Measurements from ENCODE around the gene PDK2.

Gene PDK2

GRCh38 chr17:50094753-50095619, at the start of gene PDK2:
Gene PDK2, plus strand, starts transcription at chr17:50095351. Its CDS starts 85 bp downstream, at chr17:50095436.
- in situ Hi-C loops (cut with HindIII; ENCODE audit: low sequenced_read_pairs) = no loop called here

DNA sequence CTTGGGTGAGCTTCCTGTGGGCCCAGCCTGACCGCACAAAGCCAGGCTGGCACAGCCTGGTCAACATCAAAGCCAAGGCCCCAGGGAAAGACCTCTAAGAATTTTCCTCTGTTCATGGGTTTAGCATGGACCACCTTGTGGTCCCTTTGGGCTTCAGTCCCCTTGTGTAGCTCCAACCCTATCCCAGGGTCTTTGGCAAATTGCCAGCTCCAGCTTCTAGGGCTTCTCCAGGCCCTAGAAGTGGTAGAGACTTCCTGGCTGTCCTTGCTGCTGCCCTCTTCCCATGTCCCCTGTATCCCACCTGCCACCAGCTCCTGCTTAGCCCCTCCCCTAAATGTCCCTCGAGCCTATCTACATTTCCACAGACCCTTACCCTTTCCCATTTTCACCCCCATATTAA, 49.0 kb upstream of the PDK2 start:
- in situ Hi-C loops (cut with HindIII; ENCODE audit: low sequenced_read_pairs) = no loop called here

- in situ Hi-C loops (cut with HindIII; ENCODE audit: low sequenced_read_pairs) = no loop called here
These were observed 48.5 kb upstream of the PDK2 start for GRCh38 chr17:50046667-50047066.

GRCh38 chr17:50047083-50047482, 48.1 kb upstream of the PDK2 start:
- in situ Hi-C loops (cut with HindIII; ENCODE audit: low sequenced_read_pairs) = no loop called here

GRCh38 chr17:50047488-50048126, 47.5 kb upstream of the PDK2 start:
- in situ Hi-C loops (cut with HindIII; ENCODE audit: low sequenced_read_pairs) = no loop called here

DNA sequence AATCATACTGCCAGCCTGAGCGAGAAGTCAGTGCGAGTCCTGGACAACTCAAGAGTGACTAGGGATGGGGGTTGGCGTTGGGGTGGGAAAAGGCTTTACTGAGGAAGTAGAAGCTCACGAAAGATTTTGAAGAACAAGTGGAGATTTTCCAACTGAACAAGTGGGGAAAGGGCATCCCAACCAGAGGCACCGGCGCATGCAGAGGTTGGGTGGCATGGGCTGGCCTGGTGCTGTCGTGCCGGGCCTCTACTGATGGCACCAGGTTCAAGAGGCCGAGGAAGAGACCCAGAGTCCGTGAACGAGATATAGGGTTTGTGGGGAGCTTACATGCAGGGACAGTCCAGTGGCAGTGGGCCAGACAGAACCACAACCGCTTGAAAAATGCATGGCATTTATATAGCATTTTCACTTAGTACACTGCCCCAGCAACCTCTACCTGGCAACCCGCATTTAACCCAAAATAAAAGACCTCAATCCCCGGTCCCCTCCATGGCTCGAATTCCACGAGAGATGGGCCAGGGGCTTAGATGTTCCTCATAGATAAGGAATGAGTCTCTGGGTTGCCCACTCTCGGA, 46.9 kb upstream of the PDK2 start:
- in situ Hi-C loops (cut with HindIII; ENCODE audit: low sequenced_read_pairs) = no loop called here

GRCh38 chr17:50048988-50049387, 46.2 kb upstream of the PDK2 start:
- in situ Hi-C loops (cut with HindIII; ENCODE audit: low sequenced_read_pairs) = no loop called here

DNA sequence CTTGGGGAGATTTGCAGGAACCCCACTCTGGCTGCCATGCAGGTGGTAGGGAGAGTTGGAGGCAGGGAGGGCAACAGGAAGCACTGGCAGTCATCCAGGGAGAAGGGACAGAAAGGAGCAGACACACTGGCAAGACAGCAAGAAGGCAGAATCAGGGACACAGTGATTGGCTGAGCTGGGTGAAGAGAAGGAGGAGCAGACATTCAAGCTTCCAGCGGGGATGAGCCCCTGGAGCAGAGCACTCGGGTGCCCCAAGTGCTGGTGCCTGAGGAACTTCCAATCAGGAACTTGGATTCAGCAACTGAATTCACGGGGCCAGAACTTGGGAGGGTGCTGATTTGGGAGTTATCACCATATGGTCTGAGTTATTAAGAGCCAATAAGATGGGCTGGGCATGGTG, 45.5 kb upstream of the PDK2 start:
- in situ Hi-C loops (cut with HindIII; ENCODE audit: low sequenced_read_pairs) = no loop called here

- in situ Hi-C loops (cut with HindIII; ENCODE audit: low sequenced_read_pairs) = no loop called here
These were observed 44.6 kb upstream of the PDK2 start for GRCh38 chr17:50050431-50051032.

- in situ Hi-C loops (cut with HindIII; ENCODE audit: low sequenced_read_pairs) = no loop called here
These were observed 44.0 kb upstream of the PDK2 start for GRCh38 chr17:50051082-50051576.

DNA sequence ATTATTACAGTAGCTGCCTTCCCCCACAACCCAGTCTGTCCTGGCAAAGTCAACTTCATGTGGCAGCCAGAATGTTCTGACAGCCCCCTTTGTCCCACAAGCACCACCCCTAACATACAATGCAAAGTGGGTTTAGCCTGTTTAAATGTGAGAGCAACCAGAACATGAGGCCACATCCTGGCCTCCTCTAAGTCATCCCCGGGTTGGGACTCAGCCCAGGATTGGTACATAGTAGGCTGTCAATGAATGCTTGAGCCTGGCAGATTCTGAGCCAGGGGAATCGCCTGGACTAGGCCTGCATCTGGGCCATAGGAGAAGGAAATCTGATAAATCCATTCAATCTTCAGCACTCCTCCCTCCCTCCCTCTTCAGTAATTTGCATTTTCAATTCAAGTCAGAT, 43.5 kb upstream of the PDK2 start:
- in situ Hi-C loops (cut with HindIII; ENCODE audit: low sequenced_read_pairs) = no loop called here

- in situ Hi-C loops (cut with HindIII; ENCODE audit: low sequenced_read_pairs) = no loop called here
These were observed 42.8 kb upstream of the PDK2 start for GRCh38 chr17:50052241-50052796.

GRCh38 chr17:50052822-50053653, 42.1 kb upstream of the PDK2 start:
- in situ Hi-C loops (cut with HindIII; ENCODE audit: low sequenced_read_pairs) = no loop called here

DNA sequence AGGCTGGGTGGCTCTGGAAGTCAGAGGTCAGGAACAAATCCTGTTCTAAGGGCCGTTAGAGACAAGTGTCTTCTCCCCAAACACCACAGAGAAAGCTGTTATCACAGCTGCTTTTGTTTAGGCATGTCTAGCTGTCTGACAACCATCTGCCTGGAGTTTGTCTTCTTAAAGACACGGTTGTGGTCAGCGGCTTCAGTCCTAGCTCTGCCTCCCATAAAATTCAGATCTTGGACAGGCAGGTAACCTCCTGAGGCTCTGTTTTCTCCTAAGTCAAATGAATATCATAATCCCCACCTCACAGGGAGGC, 41.5 kb upstream of the PDK2 start:
- in situ Hi-C loops (cut with HindIII; ENCODE audit: low sequenced_read_pairs) = no loop called here

GRCh38 chr17:50055055-50055425, 40.1 kb upstream of the PDK2 start:
- in situ Hi-C loops (cut with HindIII; ENCODE audit: low sequenced_read_pairs) = no loop called here

DNA sequence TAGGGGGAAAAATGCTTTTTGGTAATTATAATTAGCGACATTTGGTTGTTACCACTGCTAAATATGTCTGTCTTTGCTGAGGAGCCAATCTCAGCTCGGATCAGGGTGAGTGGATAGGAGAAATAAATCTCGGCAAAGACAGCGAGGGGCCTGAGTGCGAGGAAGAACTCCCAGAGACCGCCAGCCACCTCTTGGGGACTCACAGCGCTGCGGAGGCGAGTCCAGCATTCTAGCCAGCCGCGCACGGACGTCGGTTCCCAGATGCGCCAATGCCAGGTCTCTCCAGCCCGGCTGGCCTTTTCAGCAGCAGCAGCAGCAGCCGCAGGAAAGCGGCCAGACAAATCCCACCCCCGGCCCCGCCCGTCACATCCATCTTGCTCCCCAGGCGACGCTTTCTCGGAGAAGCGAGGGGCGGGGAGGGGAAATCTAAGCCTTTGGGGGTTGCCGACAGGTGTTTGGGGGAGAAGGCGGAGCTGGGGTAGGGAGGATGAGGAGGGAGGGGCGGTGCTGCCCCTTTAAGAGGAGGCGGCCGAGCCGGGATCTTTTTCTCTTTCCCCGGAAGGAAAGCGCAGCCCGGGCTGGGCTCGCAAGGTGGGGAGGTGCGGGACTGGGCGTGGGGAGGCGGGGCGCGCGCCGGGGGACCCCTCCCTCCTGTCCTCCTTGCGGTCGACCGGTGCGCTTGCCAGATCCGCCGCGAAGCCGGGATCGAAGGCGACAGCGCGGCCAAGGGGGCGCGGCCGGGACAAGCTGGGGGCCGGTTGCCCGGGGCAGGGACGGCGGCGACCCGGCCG, 39.5 kb upstream of the PDK2 start, which contains the start of gene ITGA3:
ITGA3 (plus strand) TSS at position 685 of the 791 bp plus-strand sequence. CDS start 330 bp downstream, outside the sequence.
- in situ Hi-C loops (cut with HindIII; ENCODE audit: low sequenced_read_pairs) = no loop called here

DNA sequence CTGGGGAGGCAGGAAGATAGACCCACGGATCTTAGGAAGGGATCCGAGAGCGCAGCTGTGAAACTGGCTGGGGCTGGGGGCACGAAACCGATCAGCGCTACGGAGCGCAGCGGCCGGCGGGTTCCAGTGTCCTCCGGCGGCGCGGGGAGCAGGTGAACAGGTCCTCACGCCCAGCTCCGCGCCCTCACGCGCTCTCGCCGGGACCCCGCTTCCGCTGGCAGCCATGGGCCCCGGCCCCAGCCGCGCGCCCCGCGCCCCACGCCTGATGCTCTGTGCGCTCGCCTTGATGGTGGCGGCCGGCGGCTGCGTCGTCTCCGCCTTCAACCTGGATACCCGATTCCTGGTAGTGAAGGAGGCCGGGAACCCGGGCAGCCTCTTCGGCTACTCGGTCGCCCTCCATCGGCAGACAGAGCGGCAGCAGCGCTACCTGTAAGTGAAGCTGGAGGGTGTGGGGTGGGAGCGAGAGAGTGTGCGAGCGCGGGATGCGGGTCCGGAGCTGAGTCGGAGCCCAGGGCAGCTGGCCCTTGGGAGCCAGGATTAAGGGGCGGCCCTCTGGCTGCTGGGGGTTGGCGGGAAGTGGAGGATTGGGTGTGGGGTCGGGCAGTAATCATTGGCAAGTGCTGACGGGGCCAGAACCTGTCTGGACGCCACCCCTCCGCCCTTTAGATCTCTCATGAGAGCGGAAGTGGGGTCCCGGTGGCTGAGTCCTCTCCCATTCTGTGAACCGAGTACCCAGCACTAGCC, 38.8 kb upstream of the PDK2 start:
- in situ Hi-C loops (cut with HindIII; ENCODE audit: low sequenced_read_pairs) = no loop called here

GRCh38 chr17:50056961-50057330, 38.2 kb upstream of the PDK2 start:
- in situ Hi-C loops (cut with HindIII; ENCODE audit: low sequenced_read_pairs) = no loop called here

GRCh38 chr17:50057521-50057991, 37.6 kb upstream of the PDK2 start:
- in situ Hi-C loops (cut with HindIII; ENCODE audit: low sequenced_read_pairs) = no loop called here
